ENCODE results near the gene TTLL11. TPM values are rescaled to one million over a fixed set of nuclear protein-coding genes. Genes with fewer than 3 reads are reported as not detected.

The TTLL11 gene
- total RNA-seq, 6 experiments from 2014 or later = 6.9 to 10.2 (median 8.3) TPM

- no peak for TF ChIP-seq CTCF (IDR thresholded peaks at IDR 0.05)
- H3K4me3 Mint-ChIP-seq = no peak overlapping the region
- no peaks in the 10 kb centered on the region for H3K9me3 Mint-ChIP-seq
- H3K36me3 Mint-ChIP-seq (ENCODE audit: low read depth) = no peaks in the 10 kb centered on the region
- H3K27me3 Mint-ChIP-seq (ENCODE audit: insufficient read depth) = no peaks in the 10 kb centered on the region; the same call in none of the 2 replicates
- H3K4me1 Mint-ChIP-seq (ENCODE audit: low read depth) = peaks cover 33% of the 10 kb centered on the region
- no peak overlapping the region for H3K27ac Mint-ChIP-seq
- no peak for DNase-seq
Measured at GRCh38 chr9:121859646-121860045, 233.5 kb downstream of the TTLL11 start.

DNA sequence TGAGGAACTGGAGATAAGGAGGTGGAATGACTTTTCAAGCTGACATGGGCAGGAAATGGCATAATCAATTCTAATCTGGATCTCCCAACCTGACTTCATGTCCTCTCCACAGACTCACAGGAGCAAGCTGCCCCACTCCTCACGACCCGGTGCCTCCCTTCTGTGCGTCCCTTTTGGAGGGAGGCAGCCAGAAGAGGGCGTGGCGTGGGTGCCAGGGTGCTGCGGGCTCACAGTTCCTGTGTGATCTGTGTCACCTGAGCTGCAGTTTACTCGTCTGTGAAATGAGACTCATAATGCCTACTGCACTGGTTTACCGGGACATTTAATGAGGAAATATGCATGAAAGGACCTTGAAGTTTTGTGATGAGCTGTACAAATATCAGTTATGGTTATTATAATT, 234.3 kb downstream of the TTLL11 start:
- Mint-ChIP-seq H3K4me1 (ENCODE audit: low read depth) (peaks cover 24% of the 10 kb centered on the region), H3K27me3 (ENCODE audit: insufficient read depth) (no peaks in the 10 kb centered on the region; the same call in none of the 2 replicates), H3K27ac (no peak overlapping the region), H3K4me3 (no peak overlapping the region), H3K9me3 (no peaks in the 10 kb centered on the region), H3K36me3 (ENCODE audit: low read depth) (no peaks in the 10 kb centered on the region)
- no peak for TF ChIP-seq CTCF (IDR thresholded peaks at IDR 0.05)
- DNase-seq = no peak

GRCh38 chr9:121857928-121858327, 235.2 kb downstream of the TTLL11 start:
- no peak overlapping the region for H3K27ac Mint-ChIP-seq
- peaks cover 1% of the 10 kb centered on the region; the same call in 1 of the 2 replicates for H3K27me3 Mint-ChIP-seq (ENCODE audit: insufficient read depth)
- H3K9me3 Mint-ChIP-seq = no peaks in the 10 kb centered on the region
- no peak overlapping the region for H3K4me3 Mint-ChIP-seq
- peaks cover 19% of the 10 kb centered on the region for H3K4me1 Mint-ChIP-seq (ENCODE audit: low read depth)
- DNase-seq = no peak
- TF ChIP-seq CTCF (IDR thresholded peaks at IDR 0.05) = no peak
- no peaks in the 10 kb centered on the region for H3K36me3 Mint-ChIP-seq (ENCODE audit: low read depth)

GRCh38 chr9:121855476-121855875, 237.6 kb downstream of the TTLL11 start:
- peaks cover 2% of the 10 kb centered on the region; the same call in 1 of the 2 replicates for H3K36me3 Mint-ChIP-seq (ENCODE audit: low read depth)
- H3K9me3 Mint-ChIP-seq = no peaks in the 10 kb centered on the region
- H3K4me1 Mint-ChIP-seq (ENCODE audit: low read depth) = peaks cover 10% of the 10 kb centered on the region
- H3K4me3 Mint-ChIP-seq = no peak overlapping the region
- peaks cover 1% of the 10 kb centered on the region; the same call in 1 of the 2 replicates for H3K27me3 Mint-ChIP-seq (ENCODE audit: insufficient read depth)
- no peak overlapping the region for H3K27ac Mint-ChIP-seq
- no peak for DNase-seq
- TF ChIP-seq CTCF (IDR thresholded peaks at IDR 0.05) = no peak

DNA sequence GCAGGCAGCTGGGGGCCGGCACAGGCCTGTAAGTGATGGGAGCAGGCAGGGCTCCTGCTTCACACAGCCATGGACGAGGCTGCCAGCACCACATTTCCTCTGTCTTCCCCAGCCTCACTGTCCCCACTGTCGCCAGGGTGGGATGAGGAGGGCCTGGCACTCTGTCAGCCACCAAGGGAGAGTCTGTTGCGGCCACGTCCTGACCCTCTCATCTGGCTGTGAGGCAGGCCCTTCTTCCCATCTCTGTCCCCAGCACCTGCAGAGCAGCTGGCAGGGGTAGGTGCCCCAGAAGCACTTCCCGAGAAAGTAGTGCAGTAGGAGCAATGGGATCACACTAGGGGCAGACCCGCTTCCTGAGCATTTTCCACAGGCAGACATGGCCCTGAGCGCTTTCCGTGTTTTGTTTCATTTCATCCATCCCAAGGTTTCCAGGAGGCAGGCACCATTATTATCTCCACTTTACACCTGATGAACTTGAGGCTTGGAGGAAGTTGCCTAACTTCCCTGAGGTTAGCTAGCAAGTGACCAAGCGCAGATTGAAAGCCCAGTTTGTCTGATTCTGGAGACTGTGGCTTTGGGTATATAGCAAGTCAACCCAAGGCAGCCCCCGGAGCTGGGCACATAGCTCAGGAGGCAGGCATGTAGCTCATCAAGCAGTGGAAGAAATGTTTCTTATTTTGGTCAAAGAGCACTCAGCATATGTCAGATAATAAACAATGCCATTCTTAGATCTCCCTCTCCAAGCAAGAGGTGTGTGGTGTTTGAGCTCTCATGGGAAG, 239.3 kb downstream of the TTLL11 start:
- TF ChIP-seq CTCF (IDR thresholded peaks at IDR 0.05) = no peak
- Mint-ChIP-seq H3K27me3 (ENCODE audit: insufficient read depth) (peaks cover 1% of the 10 kb centered on the region; the same call in 1 of the 2 replicates), H3K4me1 (ENCODE audit: low read depth) (peaks cover 7% of the 10 kb centered on the region; the same call in 1 of the 2 replicates), H3K9me3 (peaks cover 8% of the 10 kb centered on the region), H3K36me3 (ENCODE audit: low read depth) (peaks cover 12% of the 10 kb centered on the region), H3K27ac (no peak overlapping the region), H3K4me3 (no peak overlapping the region)
- DNase-seq = no peak
